Natural killer cell (primary cell): ENCODE data around the gene CCDC144A. TPM values are rescaled to one million over a fixed set of nuclear protein-coding genes. Genes with fewer than 3 reads are reported as not detected.
"Not testable (repeated sequence)": the region's sequence is repeated elsewhere in the genome, so short reads cannot be mapped to it uniquely, and the experiment has no call there.

Source experiments
- ATAC-seq, 3 donors: fragments of 150-1000 bp in 2 of 3; fragments of 200-7000 bp in 1 of 3; cut with Tn5 transposase; 1 replicate in 1 of 3; 2 replicates in 2 of 3; pipeline ENCODE4 v1.10.0; 2021; ENCODE audit warnings: mild to moderate bottlenecking in 2 of 3, moderate library complexity in 2 of 3
- DNase-seq, 2 donors: peaks; one replicate each; pipeline versions ENCODE4 v3.0.0 to v3.0.0-alpha.2; 2013 to 2021; ENCODE audit warnings: mixed read lengths in 1 of 2
- H3K27ac ChIP-seq: one replicate; pipeline ENCODE4 v1.5.1; 2013; ENCODE audit warnings: mild to moderate bottlenecking, low read length
- H3K27me3 ChIP-seq: one replicate; pipeline ENCODE4 v1.6.1; 2013; ENCODE audit warnings: low read length; ENCODE audit not compliant: control insufficient read depth, insufficient read depth
- H3K36me3 ChIP-seq: one replicate; pipeline ENCODE4 v1.6.1; 2013; ENCODE audit warnings: low read length; ENCODE audit not compliant: control insufficient read depth, insufficient read depth
- H3K4me1 ChIP-seq: one replicate; pipeline ENCODE4 v1.6.1; 2013; ENCODE audit warnings: low read length; ENCODE audit not compliant: control insufficient read depth, insufficient read depth
- H3K4me3 ChIP-seq: one replicate; pipeline ENCODE4 v1.5.1; 2013; ENCODE audit warnings: low read length
- H3K9me3 ChIP-seq: one replicate; pipeline ENCODE4 v1.6.1; 2013; ENCODE audit warnings: low read length; ENCODE audit not compliant: control insufficient read depth, insufficient read depth
- H3K27ac Mint-ChIP-seq, 2 donors: one replicate each; pipeline ENCODE4 v1.8.0; 2022; ENCODE audit warnings: mild to moderate bottlenecking in 2 of 2, mixed read lengths in 2 of 2, moderate library complexity in 1 of 2
- H3K27me3 Mint-ChIP-seq, 2 donors: one replicate each; pipeline ENCODE4 v1.8.0; 2022; ENCODE audit warnings: low read depth in 2 of 2, mixed read lengths in 2 of 2
- H3K36me3 Mint-ChIP-seq: one replicate; pipeline ENCODE4 v1.8.0; 2022; ENCODE audit warnings: mixed read lengths
- H3K4me1 Mint-ChIP-seq, 2 donors: one replicate each; pipeline ENCODE4 v1.8.0; 2022; ENCODE audit warnings: mixed read lengths in 2 of 2
- H3K4me3 Mint-ChIP-seq: one replicate; pipeline ENCODE4 v1.8.0; 2022; ENCODE audit warnings: mild to moderate bottlenecking, moderate library complexity, mixed read lengths
- H3K9me3 Mint-ChIP-seq, 2 donors: one replicate each; pipeline ENCODE4 v1.8.0; 2022; ENCODE audit warnings: mixed read lengths in 2 of 2
- WGBS: methylation state at CpG from one replicate; pipeline ENCODE4 v1.1.7; 2013; ENCODE audit warnings: missing lambda C conversion rate; ENCODE audit not compliant: insufficient coverage; 5-methylcytosine and 5-hydroxymethylcytosine counted together
- intact Hi-C: fragments of 100-400 bp; cut with micrococcal nuclease; formaldehyde crosslinking; loops from one replicate; pipeline ENCODE4 v1.14.2; 2022
- total RNA-seq, 4 donors: library from RNA; stranded (reverse); fragments of 120-200 nt in 1 of 4; gene quantifications; one replicate each; pipeline versions ENCODE4 v1.2.3 to v1.2.4, GENCODE V29; 2013 to 2022

The CCDC144A gene
- total RNA-seq, 3 donors from 2014 or later (not counting 1 experiment from before 2014, with no cell fraction given): 2.4 to 12.4 (median 4.5) TPM

DNA sequence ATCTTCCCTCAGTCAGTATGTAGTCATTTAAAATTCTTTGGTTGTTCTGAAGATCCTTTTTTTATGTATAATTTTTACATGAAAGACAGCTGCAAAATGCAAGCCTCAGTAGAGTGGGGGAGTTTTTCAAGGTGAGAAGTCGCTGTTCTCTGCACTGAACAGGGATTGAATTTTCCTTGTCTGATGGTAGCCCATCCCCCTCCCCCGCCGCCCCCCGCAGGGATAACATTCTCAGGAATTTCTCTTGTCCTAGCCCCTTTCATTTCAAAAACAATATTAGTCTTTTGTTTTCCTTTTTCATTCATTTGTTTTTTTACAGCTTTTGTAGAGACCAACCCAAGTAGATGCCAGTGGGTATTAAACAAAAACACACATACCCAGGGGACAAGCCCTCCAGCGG, 2.9 kb upstream of the CCDC144A start:
- intact Hi-C loops, H3K9me3 ChIP-seq, H3K27ac Mint-ChIP-seq, H3K4me3 Mint-ChIP-seq, H3K36me3 Mint-ChIP-seq, DNase-seq, ATAC-seq, H3K27ac ChIP-seq, H3K36me3 ChIP-seq, H3K4me1 ChIP-seq, H3K27me3 ChIP-seq, H3K4me3 ChIP-seq, H3K9me3 Mint-ChIP-seq: not testable (repeated sequence)
- Mint-ChIP-seq H3K4me1 (peaks cover 0 to 10% of the 10 kb centered on the region in 2 donors), H3K27me3 (peaks cover 23 to 28% of the 10 kb centered on the region in 2 donors)
- 55% methylated on average over 4 of the region's 5 CpGs for WGBS

- DNase-seq, H3K4me1 Mint-ChIP-seq, H3K4me3 ChIP-seq, H3K27ac Mint-ChIP-seq, H3K4me1 ChIP-seq, H3K36me3 Mint-ChIP-seq, H3K36me3 ChIP-seq, intact Hi-C loops, H3K27ac ChIP-seq, H3K27me3 ChIP-seq, H3K9me3 Mint-ChIP-seq, H3K27me3 Mint-ChIP-seq, H3K4me3 Mint-ChIP-seq, H3K9me3 ChIP-seq: not testable (repeated sequence)
- ATAC-seq: peak in 1 of 3 donors; percentile 53
- WGBS: 95% methylated on average over 20 of the region's 30 CpGs
These were observed 406 bp downstream of the CCDC144A start for GRCh38 chr17:16690447-16690846.

DNA sequence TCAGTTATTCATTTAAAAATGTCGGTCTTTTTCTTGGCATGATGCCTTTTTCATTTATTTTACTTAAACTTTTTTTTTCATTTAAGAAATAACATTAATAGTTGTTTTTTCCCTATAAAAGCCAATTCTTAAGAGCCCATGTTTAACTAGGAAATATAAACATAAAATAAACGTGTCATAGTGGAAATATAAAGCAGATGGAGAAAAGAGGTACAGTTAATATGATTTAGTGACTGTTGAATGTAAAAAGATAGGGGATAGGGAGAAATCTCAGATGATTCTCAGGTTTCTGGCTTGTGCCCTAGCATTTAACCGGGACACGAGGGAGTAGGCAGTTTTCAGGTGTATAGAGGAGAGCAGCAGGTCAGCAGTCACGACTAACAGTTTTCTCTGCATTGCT, 7.6 kb downstream of the CCDC144A start:
- H3K4me3 Mint-ChIP-seq, H3K9me3 Mint-ChIP-seq, H3K4me1 ChIP-seq, H3K36me3 ChIP-seq, H3K36me3 Mint-ChIP-seq, H3K4me1 Mint-ChIP-seq, H3K27me3 ChIP-seq, intact Hi-C loops, H3K4me3 ChIP-seq, H3K9me3 ChIP-seq, ATAC-seq, DNase-seq, H3K27ac ChIP-seq, H3K27ac Mint-ChIP-seq: not testable (repeated sequence)
- H3K27me3 Mint-ChIP-seq: peaks cover 9 to 15% of the 10 kb centered on the region in 2 donors
- 82% methylated on average over 3 of the region's 5 CpGs for WGBS

DNA sequence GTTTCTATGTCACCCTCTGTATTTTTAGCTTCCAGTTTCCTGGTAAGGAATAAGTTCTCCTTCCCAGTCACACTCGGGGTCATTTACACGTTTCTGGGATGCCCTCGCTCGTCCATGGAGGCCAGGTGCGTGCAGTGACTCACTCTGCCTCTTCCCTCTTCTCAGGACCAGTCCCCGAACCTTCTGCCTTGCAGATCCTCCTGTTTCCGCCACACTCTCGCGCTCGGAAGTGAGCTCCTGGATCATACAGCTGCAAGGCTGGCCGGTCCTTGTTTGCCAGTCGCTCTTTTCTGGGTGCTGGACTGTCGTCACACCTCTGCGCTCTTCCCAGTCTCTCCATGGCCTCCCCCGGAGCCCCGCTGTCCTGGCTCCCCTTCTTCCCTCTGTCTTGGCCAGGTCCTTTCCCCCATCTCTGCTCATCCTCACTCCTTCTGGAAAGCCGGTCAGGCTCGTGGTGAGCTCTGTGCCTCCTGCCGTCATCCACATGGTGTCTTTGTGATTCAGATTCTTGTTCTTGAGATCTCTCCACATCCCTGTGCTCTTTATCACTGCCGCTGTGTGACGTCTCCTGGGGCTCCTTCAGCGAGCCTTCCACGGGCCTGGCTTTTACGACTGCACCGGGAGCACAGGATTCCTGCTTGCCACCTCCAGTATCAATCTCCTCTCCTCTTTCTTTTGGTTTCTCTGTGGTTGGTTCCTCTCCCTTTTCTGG, 55.6 kb downstream of the CCDC144A start:
- H3K36me3 Mint-ChIP-seq, H3K4me3 Mint-ChIP-seq, H3K27ac Mint-ChIP-seq, H3K27me3 ChIP-seq, H3K27ac ChIP-seq, H3K4me3 ChIP-seq, H3K36me3 ChIP-seq, H3K4me1 ChIP-seq, H3K9me3 ChIP-seq, H3K9me3 Mint-ChIP-seq, intact Hi-C loops, H3K4me1 Mint-ChIP-seq: not testable (repeated sequence)
- WGBS: 1% methylated on average over 19 of the region's 25 CpGs
- ATAC-seq (peak in 1 of 3 donors; percentile 24), DNase-seq (peak in 1 of 2 donors; percentile 3)
- peaks cover 33 to 57% of the 10 kb centered on the region in 2 donors for H3K27me3 Mint-ChIP-seq

GRCh38 chr17:16746571-16746970, 56.5 kb downstream of the CCDC144A start:
- intact Hi-C loops, H3K27ac Mint-ChIP-seq: not testable (repeated sequence)
- WGBS: 7% methylated on average over 9 of the region's 24 CpGs

GRCh38 chr17:16750515-16750914, 60.5 kb downstream of the CCDC144A start:
- Mint-ChIP-seq H3K4me1 (peaks cover 9 to 10% of the 10 kb centered on the region in 2 donors), H3K27me3 (peaks cover 27 to 44% of the 10 kb centered on the region in 2 donors)
- H3K36me3 ChIP-seq, H3K36me3 Mint-ChIP-seq, intact Hi-C loops, DNase-seq, H3K4me3 Mint-ChIP-seq, H3K27ac ChIP-seq, ATAC-seq, H3K4me3 ChIP-seq, H3K27ac Mint-ChIP-seq, H3K9me3 Mint-ChIP-seq, H3K9me3 ChIP-seq, H3K27me3 ChIP-seq, H3K4me1 ChIP-seq: not testable (repeated sequence)
- no CpG with 5 or more reads among the region's 3 CpGs for WGBS

More at GRCh38 chr17:16746571-16746970, 56.5 kb downstream of the CCDC144A start:
- peak overlapping the region; percentile 11 for H3K4me3 Mint-ChIP-seq
- not testable (repeated sequence) for H3K27ac ChIP-seq, H3K9me3 Mint-ChIP-seq, H3K27me3 ChIP-seq, DNase-seq, H3K4me1 ChIP-seq, H3K36me3 ChIP-seq, H3K36me3 Mint-ChIP-seq, H3K4me3 ChIP-seq, H3K9me3 ChIP-seq
- peaks cover 41 to 66% of the 10 kb centered on the region in 2 donors for H3K27me3 Mint-ChIP-seq
- peak in 2 of 3 donors; percentile 57 to 62 for ATAC-seq
- H3K4me1 Mint-ChIP-seq: peaks cover 9 to 10% of the 10 kb centered on the region in 2 donors

GRCh38 chr17:16751224-16751923, 61.3 kb downstream of the CCDC144A start:
- H3K27me3 Mint-ChIP-seq: peaks cover 19 to 35% of the 10 kb centered on the region in 2 donors
- intact Hi-C loops, H3K9me3 Mint-ChIP-seq, H3K4me1 Mint-ChIP-seq, H3K27ac ChIP-seq, H3K4me3 Mint-ChIP-seq, H3K27me3 ChIP-seq, H3K4me3 ChIP-seq, H3K36me3 ChIP-seq, H3K9me3 ChIP-seq, H3K36me3 Mint-ChIP-seq, H3K4me1 ChIP-seq, H3K27ac Mint-ChIP-seq: not testable (repeated sequence)
- 5% methylated on average over 2 of the region's 10 CpGs for WGBS
- ATAC-seq (peak; percentile 68 to 85 (median 69)), DNase-seq (peak in 1 of 2 donors; percentile 37)
